ENCODE results near the gene COL27A1.

Gene COL27A1

GRCh38 chr9:114281473-114282103 lies 126.3 kb downstream of the COL27A1 start:
- Histone ChIP-seq H3K4me1 (ENCODE audit: control insufficient read depth, low read depth, low read length) (no peaks in the 10 kb centered on the region), H3K4me3 (ENCODE audit: low read length) (no peak overlapping the region), H3K36me3 (ENCODE audit: control insufficient read depth, low read depth, low read length) (no peaks in the 10 kb centered on the region), H3K27ac (ENCODE audit: low read length) (no peak overlapping the region), H3K9me3 (ENCODE audit: control insufficient read depth, low read depth, low read length) (no peaks in the 10 kb centered on the region), H3K9ac (ENCODE audit: low read length) (no peak overlapping the region), H3K27me3 (ENCODE audit: control insufficient read depth, insufficient read depth, low read length) (no peaks in the 10 kb centered on the region)

- no peaks in the 10 kb centered on the region for H3K27me3 ChIP-seq (ENCODE audit: control insufficient read depth, insufficient read depth, low read length)
- H3K36me3 ChIP-seq (ENCODE audit: control insufficient read depth, low read depth, low read length), result no peaks in the 10 kb centered on the region
- no peak overlapping the region for H3K4me3 ChIP-seq (ENCODE audit: low read length)
- H3K4me1 ChIP-seq (ENCODE audit: control insufficient read depth, low read depth, low read length), result no peaks in the 10 kb centered on the region
- H3K9me3 ChIP-seq (ENCODE audit: control insufficient read depth, low read depth, low read length), result no peaks in the 10 kb centered on the region
- no peak overlapping the region for H3K27ac ChIP-seq (ENCODE audit: low read length)
- no peak overlapping the region for H3K9ac ChIP-seq (ENCODE audit: low read length)
Measured at GRCh38 chr9:114282104-114282485, 126.8 kb downstream of the COL27A1 start.

DNA sequence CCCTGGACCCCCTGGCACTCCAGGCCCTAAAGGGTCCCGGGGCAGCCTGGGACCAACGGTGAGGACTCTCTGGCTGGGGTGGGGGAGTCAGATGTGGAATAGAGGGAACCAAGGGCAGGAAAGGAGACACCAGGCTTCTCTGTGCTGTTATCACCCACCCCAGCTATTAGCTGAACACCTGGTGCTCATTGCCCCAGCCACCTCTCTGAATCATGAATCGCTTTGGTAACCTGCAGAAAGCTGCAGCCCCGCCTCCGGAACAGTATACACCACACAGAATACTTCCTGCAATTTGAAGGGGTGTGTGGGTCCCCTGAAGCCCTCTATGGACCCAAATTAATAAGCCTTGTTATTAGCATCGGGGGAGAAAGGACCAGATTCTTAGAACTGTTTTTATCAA lies 127.2 kb downstream of the COL27A1 start:
- Histone ChIP-seq H3K27ac (ENCODE audit: low read length) (no peak overlapping the region), H3K9ac (ENCODE audit: low read length) (no peak overlapping the region), H3K27me3 (ENCODE audit: control insufficient read depth, insufficient read depth, low read length) (no peaks in the 10 kb centered on the region), H3K9me3 (ENCODE audit: control insufficient read depth, low read depth, low read length) (no peaks in the 10 kb centered on the region), H3K4me3 (ENCODE audit: low read length) (no peak overlapping the region), H3K36me3 (ENCODE audit: control insufficient read depth, low read depth, low read length) (no peaks in the 10 kb centered on the region), H3K4me1 (ENCODE audit: control insufficient read depth, low read depth, low read length) (no peaks in the 10 kb centered on the region)

DNA sequence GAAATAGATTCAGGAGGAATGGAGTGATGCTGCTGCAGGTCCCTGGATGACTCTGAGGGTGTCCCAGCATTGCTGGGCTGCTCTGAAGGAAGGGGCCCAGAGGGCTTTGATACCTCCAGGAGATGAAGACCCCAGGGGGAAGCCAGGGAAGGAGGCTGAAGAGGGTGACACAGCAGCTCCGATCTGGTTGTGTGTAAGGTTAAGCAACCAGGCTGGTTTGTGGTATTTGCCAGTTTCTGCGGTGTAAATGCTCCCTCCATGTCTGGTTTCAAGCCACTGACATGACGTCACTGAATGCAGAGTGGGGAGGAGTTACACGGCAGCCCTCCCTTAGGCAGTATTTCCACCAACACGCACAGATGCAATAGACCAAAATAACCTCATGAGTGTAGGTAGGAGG lies 127.6 kb downstream of the COL27A1 start:
- Histone ChIP-seq H3K36me3 (ENCODE audit: control insufficient read depth, low read depth, low read length) (no peaks in the 10 kb centered on the region), H3K27ac (ENCODE audit: low read length) (no peak overlapping the region), H3K9me3 (ENCODE audit: control insufficient read depth, low read depth, low read length) (no peaks in the 10 kb centered on the region), H3K4me1 (ENCODE audit: control insufficient read depth, low read depth, low read length) (peaks cover 3% of the 10 kb centered on the region), H3K27me3 (ENCODE audit: control insufficient read depth, insufficient read depth, low read length) (no peaks in the 10 kb centered on the region), H3K9ac (ENCODE audit: low read length) (no peak overlapping the region), H3K4me3 (ENCODE audit: low read length) (no peak overlapping the region)

DNA sequence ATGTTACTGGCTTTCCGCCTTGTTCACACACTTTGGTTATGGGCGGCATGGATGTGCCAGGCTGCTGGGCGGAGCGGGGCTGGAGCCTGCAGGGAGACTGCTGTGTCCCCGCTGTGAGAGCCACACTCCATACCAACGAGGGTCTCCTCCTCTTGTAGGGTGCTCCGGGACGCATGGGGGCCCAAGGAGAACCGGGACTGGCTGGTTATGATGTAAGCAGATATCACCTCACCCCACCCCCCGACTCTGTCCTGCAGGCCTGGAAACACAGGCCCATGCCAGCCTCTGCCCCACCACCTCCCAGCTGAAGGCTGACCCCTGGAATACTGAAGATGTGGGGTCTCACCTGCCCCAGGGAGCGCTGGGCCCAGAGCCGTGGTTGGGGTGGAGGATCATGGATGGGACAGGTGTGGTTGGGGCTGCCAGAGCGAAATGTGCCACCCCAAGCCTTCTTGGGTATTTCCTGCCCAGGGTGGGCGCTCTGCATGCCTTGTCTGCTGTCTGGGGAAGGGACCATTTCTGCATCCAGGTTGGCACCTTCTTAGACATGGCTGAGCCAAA lies 128.3 kb downstream of the COL27A1 start:
- Histone ChIP-seq H3K27ac (ENCODE audit: low read length) (no peak overlapping the region), H3K4me1 (ENCODE audit: control insufficient read depth, low read depth, low read length) (peaks cover 7% of the 10 kb centered on the region), H3K36me3 (ENCODE audit: control insufficient read depth, low read depth, low read length) (no peaks in the 10 kb centered on the region), H3K9me3 (ENCODE audit: control insufficient read depth, low read depth, low read length) (no peaks in the 10 kb centered on the region), H3K9ac (ENCODE audit: low read length) (no peak overlapping the region), H3K27me3 (ENCODE audit: control insufficient read depth, insufficient read depth, low read length) (no peaks in the 10 kb centered on the region), H3K4me3 (ENCODE audit: low read length) (no peak overlapping the region)

DNA sequence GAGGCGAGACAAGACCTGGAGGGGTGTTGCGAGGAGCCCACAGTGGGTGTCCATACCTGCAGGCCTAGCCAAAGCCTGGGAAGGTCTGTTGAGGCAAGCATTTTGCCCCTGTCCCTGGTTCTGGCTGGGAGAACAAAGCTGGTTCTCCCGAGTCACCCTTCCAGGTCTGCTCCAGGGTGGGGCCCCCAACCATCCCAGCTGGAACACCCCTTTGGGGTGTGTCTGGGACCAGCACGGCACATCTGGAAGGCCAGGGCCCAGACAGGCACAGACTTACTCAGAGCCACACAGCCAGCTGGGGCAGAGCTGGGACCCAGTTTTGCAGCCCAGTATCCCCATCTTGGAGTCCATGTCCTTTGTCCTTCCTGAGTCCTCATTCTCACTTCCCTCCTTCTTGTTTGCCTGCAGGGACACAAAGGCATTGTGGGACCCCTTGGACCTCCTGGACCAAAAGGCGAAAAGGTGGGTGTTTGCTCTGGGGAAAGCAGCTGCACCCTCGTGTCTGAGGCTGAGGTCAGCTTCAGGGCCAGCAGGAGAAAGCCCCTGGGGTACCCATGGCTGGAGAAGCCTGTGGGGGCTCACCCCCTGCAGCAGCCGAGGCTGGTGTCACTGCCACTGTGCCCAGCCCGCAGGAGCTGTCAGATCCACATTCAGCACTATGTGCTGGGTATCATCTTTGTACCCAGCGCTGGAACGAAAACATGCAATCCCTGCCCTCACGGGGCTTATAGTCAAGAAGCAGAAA lies 129.2 kb downstream of the COL27A1 start:
- Histone ChIP-seq H3K9ac (ENCODE audit: low read length) (no peak overlapping the region), H3K27me3 (ENCODE audit: control insufficient read depth, insufficient read depth, low read length) (no peaks in the 10 kb centered on the region), H3K9me3 (ENCODE audit: control insufficient read depth, low read depth, low read length) (no peaks in the 10 kb centered on the region), H3K4me3 (ENCODE audit: low read length) (no peak overlapping the region), H3K27ac (ENCODE audit: low read length) (no peak overlapping the region), H3K36me3 (ENCODE audit: control insufficient read depth, low read depth, low read length) (no peaks in the 10 kb centered on the region), H3K4me1 (ENCODE audit: control insufficient read depth, low read depth, low read length) (peaks cover 7% of the 10 kb centered on the region)

DNA sequence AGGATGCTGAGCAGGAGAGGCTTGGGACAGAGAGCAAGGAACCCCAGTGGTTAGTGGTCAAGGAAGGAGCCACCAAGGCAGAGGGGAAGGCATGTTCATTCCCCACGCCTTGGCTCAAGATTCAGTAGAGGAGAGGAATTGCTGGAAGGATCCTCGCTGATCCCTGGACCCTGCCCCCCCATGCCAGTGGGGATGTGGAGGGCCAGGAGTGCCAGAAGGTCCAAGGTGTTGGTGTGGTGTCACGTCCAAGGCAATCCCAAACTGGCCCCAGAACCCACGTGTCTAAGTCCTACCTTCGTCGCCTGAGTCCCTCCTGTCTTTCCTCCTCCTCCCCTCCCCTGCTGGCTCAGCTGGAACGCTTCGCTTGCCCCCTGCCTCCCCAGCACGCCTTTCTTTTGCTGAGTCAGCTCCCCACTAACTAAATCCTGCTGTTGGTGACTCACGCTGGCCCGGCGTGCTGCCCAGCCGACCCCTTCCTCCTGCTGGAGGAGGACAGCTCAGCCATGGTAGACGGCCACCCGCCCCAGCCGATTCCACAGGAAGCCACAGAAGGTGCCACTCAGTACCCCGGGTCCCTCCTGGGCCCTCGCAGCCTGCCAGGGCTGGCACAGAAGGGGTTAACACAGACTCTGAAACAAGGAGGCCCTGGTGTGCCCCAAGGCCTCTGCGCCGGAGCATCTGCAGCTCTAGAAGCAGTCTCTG lies 130.0 kb downstream of the COL27A1 start:
- H3K9ac ChIP-seq (ENCODE audit: low read length), result no peak overlapping the region
- H3K27me3 ChIP-seq (ENCODE audit: control insufficient read depth, insufficient read depth, low read length), result no peaks in the 10 kb centered on the region
- H3K36me3 ChIP-seq (ENCODE audit: control insufficient read depth, low read depth, low read length), result no peaks in the 10 kb centered on the region
- H3K9me3 ChIP-seq (ENCODE audit: control insufficient read depth, low read depth, low read length), result no peaks in the 10 kb centered on the region
- no peak overlapping the region for H3K4me3 ChIP-seq (ENCODE audit: low read length)
- H3K27ac ChIP-seq (ENCODE audit: low read length), result no peak overlapping the region
- H3K4me1 ChIP-seq (ENCODE audit: control insufficient read depth, low read depth, low read length), result peaks cover 7% of the 10 kb centered on the region

GRCh38 chr9:114286146-114286679 lies 130.9 kb downstream of the COL27A1 start:
- Histone ChIP-seq H3K4me3 (ENCODE audit: low read length) (no peak overlapping the region), H3K9me3 (ENCODE audit: control insufficient read depth, low read depth, low read length) (no peaks in the 10 kb centered on the region), H3K27me3 (ENCODE audit: control insufficient read depth, insufficient read depth, low read length) (no peaks in the 10 kb centered on the region), H3K36me3 (ENCODE audit: control insufficient read depth, low read depth, low read length) (no peaks in the 10 kb centered on the region), H3K27ac (ENCODE audit: low read length) (no peak overlapping the region), H3K9ac (ENCODE audit: low read length) (no peak overlapping the region), H3K4me1 (ENCODE audit: control insufficient read depth, low read depth, low read length) (peaks cover 7% of the 10 kb centered on the region)

GRCh38 chr9:114287001-114287762 lies 131.8 kb downstream of the COL27A1 start:
- peaks cover 7% of the 10 kb centered on the region for H3K4me1 ChIP-seq (ENCODE audit: control insufficient read depth, low read depth, low read length)
- H3K36me3 ChIP-seq (ENCODE audit: control insufficient read depth, low read depth, low read length), result peaks cover under 1% of the 10 kb centered on the region
- H3K4me3 ChIP-seq (ENCODE audit: low read length), result no peak overlapping the region
- no peaks in the 10 kb centered on the region for H3K9me3 ChIP-seq (ENCODE audit: control insufficient read depth, low read depth, low read length)
- H3K9ac ChIP-seq (ENCODE audit: low read length), result no peak overlapping the region
- H3K27ac ChIP-seq (ENCODE audit: low read length), result no peak overlapping the region
- H3K27me3 ChIP-seq (ENCODE audit: control insufficient read depth, insufficient read depth, low read length), result no peaks in the 10 kb centered on the region

- Histone ChIP-seq H3K27ac (ENCODE audit: low read length) (peak overlapping the region; percentile 6), H3K36me3 (ENCODE audit: control insufficient read depth, low read depth, low read length) (peaks cover 7% of the 10 kb centered on the region), H3K4me1 (ENCODE audit: control insufficient read depth, low read depth, low read length) (peaks cover 7% of the 10 kb centered on the region), H3K4me3 (ENCODE audit: low read length) (no peak overlapping the region), H3K9ac (ENCODE audit: low read length) (no peak overlapping the region), H3K27me3 (ENCODE audit: control insufficient read depth, insufficient read depth, low read length) (no peaks in the 10 kb centered on the region), H3K9me3 (ENCODE audit: control insufficient read depth, low read depth, low read length) (no peaks in the 10 kb centered on the region)
Measured at GRCh38 chr9:114287763-114288192, 132.4 kb downstream of the COL27A1 start.

Data from iPS-18a (cell line).